T-helper 1 cell (primary cell): Measurements from ENCODE around the gene NSD1.

Source experiments
- DNase-seq, 5 donors: peaks; one replicate each; pipeline ENCODE4 v3.0.0-alpha.2; 2012 to 2020

NSD1 gene

DNA sequence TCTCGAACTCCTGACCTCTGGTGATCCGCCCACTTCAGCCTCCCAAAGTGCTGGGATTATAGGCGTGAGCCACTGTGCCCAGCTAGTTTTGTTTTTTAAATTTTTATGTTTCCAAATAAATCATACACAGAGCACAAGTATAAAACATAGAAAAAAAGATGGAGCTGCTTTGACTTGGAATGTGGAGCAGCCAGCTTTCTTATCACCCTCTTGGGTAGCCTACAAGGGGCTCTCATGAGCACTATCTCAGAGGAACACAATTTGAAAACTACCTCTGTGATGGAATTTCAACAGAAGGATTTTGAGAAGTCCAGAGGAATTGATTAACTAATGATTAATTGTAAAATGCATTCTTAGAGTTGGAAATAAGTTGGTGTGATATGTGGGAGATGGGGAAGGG lies 45.9 kb downstream of the NSD1 start:
- DNase-seq: no peak

- no peak for DNase-seq
Observed at GRCh38 chr5:177183142-177183541, 49.6 kb downstream of the NSD1 start.

GRCh38 chr5:177183766-177184360 lies 50.3 kb downstream of the NSD1 start:
- DNase-seq: no peak

DNA sequence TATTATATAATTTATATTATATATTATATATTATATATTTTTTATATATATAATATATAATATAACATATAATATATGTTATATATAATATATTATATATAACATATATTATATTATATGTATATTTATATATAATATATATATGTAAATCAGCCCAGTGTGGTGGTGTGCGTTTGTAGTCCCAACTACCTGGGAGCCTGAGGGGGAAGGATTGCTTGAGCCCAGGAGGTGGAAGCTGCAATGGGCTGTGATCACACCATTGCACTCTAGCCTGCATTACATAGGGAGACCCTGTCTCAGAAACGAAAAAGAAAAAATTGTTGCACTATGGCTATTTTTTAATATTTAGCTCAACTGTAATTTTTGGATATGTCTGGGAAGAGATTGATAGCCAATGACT lies 52.4 kb downstream of the NSD1 start:
- no peak for DNase-seq

GRCh38 chr5:177186645-177187044 lies 53.1 kb downstream of the NSD1 start:
- no peak for DNase-seq

DNA sequence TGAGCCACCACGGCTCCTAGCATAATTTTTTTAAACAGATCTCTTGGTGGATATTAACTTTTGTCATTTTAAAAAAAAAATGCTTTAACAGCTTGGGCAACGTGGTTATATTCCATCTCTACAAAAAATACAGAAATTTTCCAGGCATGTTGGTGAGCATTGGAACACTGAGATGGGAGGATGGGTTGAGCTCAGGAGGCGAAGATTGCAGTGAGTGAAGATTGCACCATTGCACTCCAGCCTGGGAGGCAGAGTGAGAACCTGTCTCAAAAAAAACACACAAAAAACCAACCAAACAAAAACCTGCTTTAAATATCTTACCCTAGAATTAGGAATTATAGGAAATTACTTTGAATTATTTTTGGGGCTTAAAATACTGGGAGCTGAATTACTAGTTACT lies 55.2 kb downstream of the NSD1 start:
- no peak for DNase-seq

GRCh38 chr5:177189416-177189815 lies 55.8 kb downstream of the NSD1 start:
- DNase-seq: no peak

GRCh38 chr5:177189965-177190364 lies 56.4 kb downstream of the NSD1 start:
- DNase-seq: no peak

- no peak for DNase-seq
Observed at GRCh38 chr5:177194268-177194667, 60.7 kb downstream of the NSD1 start.

- DNase-seq: no peak
Observed at GRCh38 chr5:177195307-177195952, 61.9 kb downstream of the NSD1 start.

DNA sequence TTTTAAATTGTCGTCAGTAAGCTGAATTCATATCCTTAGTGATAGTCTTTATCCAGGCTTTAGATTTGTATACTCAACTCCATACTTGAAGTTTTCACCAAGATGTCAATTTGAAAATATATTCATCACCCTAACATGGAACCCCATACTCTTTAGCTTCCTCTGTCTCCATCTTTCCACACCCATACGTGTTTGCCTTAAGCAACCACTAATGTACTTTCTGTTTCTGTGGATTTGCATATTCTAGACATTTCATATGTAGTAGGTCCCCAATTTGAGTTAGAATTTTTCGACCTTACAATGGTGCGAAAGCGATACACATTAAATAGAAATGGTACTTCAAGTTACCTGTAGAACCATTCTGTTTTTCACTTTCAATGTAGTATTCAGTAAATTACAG lies 65.2 kb downstream of the NSD1 start:
- no peak for DNase-seq

- DNase-seq: no peak
Observed at GRCh38 chr5:177204281-177204680, 70.7 kb downstream of the NSD1 start.

GRCh38 chr5:177209610-177210009 lies 76.0 kb downstream of the NSD1 start:
- no peak for DNase-seq

DNA sequence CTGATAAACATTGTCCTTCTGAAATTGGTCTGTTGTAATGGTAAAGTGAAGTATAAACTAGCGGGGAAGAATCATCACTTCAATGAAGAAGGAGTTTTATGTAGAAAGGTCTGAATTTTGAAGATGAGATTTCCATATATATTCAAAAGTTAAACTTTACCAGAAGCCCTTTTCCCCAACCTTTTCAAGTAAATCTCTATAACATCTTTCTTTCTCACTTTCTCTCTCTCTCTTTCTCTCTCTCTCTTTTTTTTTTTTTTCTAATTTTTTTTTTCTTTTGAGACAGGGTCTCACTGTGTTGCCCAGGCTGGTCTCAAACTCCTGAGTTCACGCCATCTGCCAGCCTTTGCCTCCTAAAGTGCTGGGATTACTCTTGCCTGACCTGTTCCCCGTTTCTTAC lies 78.7 kb downstream of the NSD1 start:
- DNase-seq: no peak

DNA sequence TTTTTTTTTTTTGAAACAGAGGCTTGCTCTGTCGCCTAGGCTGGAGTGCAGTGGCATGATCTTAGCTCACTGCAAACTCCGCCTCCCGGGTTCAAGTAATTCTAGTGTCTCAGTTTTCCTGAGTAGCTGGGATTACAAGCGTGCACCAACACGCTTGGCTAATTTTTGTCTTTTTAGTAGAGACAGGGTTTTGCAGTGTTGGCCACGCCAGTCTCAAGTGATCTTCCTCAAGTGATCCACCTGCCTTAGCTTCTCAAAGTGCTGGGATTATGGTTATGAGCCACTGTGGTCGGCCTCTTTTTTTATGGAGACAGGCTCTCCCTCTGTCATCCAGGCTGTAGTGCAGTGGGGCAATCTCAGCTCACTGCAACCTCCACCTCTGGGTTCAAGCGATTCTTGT lies 87.0 kb downstream of the NSD1 start:
- no peak for DNase-seq

GRCh38 chr5:177222269-177222668 lies 88.7 kb downstream of the NSD1 start:
- DNase-seq: no peak

DNA sequence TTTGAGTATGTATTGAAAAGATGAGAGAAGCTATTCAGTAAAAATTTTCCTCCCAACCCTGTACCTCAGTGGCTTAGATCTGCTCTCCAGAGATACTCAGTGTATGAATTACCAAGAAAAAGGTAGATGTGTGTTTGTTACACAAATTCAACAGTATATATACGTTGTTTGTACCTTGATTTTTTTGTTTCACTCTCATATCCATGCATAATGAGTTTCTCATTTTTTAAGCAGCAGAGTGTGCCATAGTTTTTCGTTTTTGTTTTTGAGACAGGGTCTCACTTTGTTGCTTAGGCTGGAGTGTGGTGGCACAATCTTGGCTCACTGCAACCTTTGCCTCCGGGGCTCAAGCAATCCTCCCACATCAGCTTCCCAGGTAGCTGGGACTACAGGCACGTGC lies 92.2 kb downstream of the NSD1 start:
- no peak for DNase-seq

GRCh38 chr5:177226860-177227259 lies 93.3 kb downstream of the NSD1 start:
- no peak for DNase-seq

- no peak for DNase-seq
Observed at GRCh38 chr5:177228751-177229150, 95.2 kb downstream of the NSD1 start.

GRCh38 chr5:177230660-177231059 lies 97.1 kb downstream of the NSD1 start:
- DNase-seq: no peak

DNA sequence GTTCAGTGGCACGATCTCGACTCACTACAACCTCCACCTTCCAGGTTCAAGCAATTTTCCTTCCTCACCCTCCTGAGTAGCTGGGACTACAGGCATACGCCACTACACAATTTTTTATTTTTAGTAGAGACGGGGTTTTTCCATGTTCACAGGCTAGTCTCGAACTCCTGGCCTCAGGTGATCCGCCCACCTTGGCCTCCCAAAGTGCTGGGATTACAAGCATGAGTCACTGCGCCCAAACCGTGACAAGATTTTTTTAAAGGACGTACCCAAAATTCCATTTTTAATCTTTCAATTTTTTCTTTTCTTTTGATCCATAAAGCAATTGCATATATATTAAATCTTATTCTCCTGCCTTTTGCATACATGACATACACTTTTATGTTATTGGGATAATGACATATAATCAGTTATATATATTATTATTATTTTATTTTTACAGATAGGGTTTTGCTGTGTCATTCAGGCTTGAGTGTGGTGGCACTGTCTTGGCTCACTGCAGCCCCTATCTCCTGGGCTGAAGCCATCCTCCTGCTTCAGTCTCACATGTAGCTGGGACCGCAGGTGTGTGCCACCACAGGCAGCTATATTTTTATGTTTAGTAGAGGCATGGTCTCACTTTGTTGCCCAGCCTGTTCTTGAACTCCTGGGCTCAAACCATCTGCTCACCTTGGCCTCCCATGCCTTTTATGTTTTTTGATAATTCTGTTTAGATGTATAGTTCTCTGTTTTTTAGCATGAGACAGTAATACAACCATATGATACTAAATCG lies 98.1 kb downstream of the NSD1 start:
- DNase-seq: no peak

DNA sequence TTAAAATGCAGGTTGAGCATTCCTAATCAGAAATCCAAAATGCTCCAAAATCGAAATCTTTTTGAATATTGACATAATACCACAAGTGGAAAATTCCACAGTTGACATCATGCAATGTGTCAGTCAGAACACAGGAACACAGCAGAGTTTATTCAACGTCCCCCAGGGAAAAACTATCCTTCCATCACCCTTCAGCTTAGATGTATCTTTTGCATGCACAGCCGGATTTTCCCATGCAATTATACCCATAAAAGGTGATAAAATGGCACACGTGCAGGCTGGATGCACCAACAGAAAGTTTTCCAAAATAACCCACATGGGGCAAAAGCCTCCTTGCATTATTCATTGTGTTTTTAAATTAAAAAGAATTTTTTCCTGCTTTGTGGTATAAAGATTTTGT lies 98.8 kb downstream of the NSD1 start:
- DNase-seq: no peak

GRCh38 chr5:177232761-177233160 lies 99.2 kb downstream of the NSD1 start:
- no peak for DNase-seq

GRCh38 chr5:177233206-177233605 lies 99.6 kb downstream of the NSD1 start:
- DNase-seq: no peak
